Left colon (tissue), 2 donors: Measurements from ENCODE around the gene TNFSF13. TPM values are rescaled to one million over a fixed set of nuclear protein-coding genes. Genes with fewer than 3 reads are reported as not detected.

Source experiments
- ATAC-seq: fragments of 200-7000 bp; cut with Tn5 transposase; one replicate; pipeline ENCODE4 v1.9.1; 2020; ENCODE audit warnings: mild to moderate bottlenecking, moderate library complexity
- DNase-seq, 2 donors: peaks; one replicate each; pipeline ENCODE4 v3.0.0-alpha.2; 2020
- intact Hi-C, 2 donors: fragments of 100-400 bp; cut with DNase I in 1 of 2; cut with micrococcal nuclease in 1 of 2; formaldehyde crosslinking; loops; one replicate each; pipeline versions ENCODE4 v1.11.2 to v1.14.0; 2022; cut with DNase I, micrococcal nuclease
- long read RNA-seq: library from polyadenylated mRNA; unstranded; transcript quantifications from one replicate; pipeline ENCODE4 v2.0.0, GENCODE V29; 2021
- total RNA-seq, 2 donors: library from RNA; stranded (reverse); fragmentation: NEBNext Ultra II Directional; extraction: Animal tissue kit (Norgen Biotek cat#: 25700); gene quantifications; one replicate each; pipeline ENCODE4 v1.2.1, GENCODE V29; 2021
- donor health status: DM: no; HTN: no; CAD: no.
- donor health status: DM: yes; HTN: yes; CAD: no.

TNFSF13 gene
- total RNA-seq, result 100 to 1,000 TPM in 1 of 2 donors, 10 to 100 TPM in 1; 77.2 to 121 TPM
- long read RNA-seq, transcript TNFSF13-201 (6 exons, 1,971 nt), result major isoform, 55 of 103 reads
- long read RNA-seq, transcript TNFSF13-205 (7 exons, 1,593 nt), result minor isoform, 6 of 103 reads
- long read RNA-seq, partial matches to known transcripts, result 14 of 103 reads
- long read RNA-seq, other reads (novel, unspliced or antisense), result 23 of 103 reads

DNA sequence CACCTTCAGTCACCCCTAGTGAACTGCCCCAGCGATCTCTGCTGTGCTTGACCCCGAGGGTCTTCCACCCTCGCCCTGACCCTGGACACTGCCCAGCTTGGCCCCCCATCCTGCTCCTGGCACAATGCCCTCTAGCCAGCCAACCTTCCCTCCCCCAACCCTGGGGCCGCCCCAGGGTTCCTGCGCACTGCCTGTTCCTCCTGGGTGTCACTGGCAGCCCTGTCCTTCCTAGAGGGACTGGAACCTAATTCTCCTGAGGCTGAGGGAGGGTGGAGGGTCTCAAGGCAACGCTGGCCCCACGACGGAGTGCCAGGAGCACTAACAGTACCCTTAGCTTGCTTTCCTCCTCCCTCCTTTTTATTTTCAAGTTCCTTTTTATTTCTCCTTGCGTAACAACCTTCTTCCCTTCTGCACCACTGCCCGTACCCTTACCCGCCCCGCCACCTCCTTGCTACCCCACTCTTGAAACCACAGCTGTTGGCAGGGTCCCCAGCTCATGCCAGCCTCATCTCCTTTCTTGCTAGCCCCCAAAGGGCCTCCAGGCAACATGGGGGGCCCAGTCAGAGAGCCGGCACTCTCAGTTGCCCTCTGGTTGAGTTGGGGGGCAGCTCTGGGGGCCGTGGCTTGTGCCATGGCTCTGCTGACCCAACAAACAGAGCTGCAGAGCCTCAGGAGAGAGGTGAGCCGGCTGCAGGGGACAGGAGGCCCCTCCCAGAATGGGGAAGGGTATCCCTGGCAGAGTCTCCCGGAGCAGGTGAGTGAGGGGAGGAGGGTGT is at the start of gene TNFSF13:
Gene TNFSF13, plus strand, starts transcription at position 207 of the 776 bp plus-strand sequence. Its CDS starts 290 bp downstream, at position 497.
- DNase-seq (peak; percentile 74 to 76), ATAC-seq (peak; percentile 42)
- intact Hi-C loops, result no loop called here

DNA sequence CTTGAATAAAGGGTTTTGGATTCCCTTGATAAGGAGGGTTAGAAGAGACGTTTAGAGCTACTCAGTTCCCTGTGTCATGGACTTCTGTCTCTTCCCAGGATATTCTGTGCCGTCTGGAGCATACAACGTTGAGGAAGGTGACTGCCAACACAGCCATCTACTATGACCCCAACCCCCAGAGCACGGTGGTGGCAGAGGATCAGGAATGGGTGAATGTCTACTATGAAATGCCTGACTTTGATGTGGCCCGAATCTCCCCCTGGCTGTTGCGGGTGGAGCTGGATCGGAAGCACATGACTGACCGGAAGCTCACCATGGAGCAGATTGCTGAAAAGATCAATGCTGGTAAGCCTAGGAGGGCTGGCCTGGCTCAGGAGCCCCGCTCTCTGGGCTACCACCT is 49.7 kb upstream of the TNFSF13 start:
- no peak for DNase-seq
- ATAC-seq, result no peak
- intact Hi-C loops, result no loop called here

DNA sequence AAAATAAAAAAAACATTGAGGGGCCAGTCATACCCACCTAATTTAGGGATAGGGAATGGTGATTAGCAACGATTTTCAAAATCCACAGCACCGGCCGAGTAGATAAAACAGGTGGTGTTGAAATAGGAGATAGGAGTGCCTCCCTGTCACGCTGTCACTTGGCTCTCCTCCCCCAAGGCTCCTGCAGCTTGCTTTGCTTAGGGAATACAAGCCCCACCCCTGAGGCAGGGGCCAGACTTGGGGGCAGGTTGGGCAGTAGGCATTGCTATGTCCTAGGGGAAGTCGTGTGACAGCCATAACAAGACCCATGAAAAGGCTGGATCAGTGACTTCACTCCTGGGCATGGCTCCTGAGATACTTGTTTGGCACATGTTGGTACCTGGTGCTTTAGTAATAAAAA is 48.6 kb upstream of the TNFSF13 start:
- ATAC-seq (no peak), DNase-seq (no peak)
- intact Hi-C loops, result no loop called here

DNA sequence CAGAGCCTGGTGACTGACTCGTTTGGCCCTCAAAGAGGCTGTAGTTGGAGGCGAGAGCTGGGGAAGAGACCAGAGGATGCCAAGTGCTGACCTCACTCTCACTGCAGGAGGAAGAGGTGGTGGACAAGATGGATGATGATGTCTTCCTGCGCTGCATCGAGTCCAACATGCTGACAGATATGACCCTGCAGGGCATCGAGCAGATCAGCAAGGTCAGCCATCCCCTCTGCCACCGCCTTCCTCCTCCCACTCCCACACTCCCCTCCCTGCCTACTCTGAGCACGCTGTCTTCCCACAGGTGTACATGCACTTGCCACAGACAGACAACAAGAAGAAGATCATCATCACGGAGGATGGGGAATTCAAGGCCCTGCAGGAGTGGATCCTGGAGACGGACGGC is 47.4 kb upstream of the TNFSF13 start:
- DNase-seq (no peak), ATAC-seq (no peak)
- intact Hi-C loops, result no loop called here

DNA sequence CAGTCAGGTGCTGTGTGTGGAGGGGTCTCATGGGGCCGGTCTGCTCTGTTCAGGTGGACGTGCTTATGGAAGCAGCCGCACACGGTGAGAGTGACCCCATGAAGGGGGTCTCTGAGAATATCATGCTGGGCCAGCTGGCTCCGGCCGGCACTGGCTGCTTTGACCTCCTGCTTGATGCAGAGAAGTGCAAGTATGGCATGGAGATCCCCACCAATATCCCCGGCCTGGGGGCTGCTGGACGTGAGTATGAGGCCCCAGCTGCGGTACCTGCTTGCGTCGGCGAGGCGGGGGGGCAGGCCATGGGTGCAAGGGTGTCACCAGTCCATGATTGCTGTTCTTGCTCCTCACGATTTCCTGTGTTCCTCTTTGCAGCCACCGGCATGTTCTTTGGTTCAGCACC is 46.4 kb upstream of the TNFSF13 start:
- intact Hi-C loops, result no loop called here
- ATAC-seq (no peak), DNase-seq (no peak)

DNA sequence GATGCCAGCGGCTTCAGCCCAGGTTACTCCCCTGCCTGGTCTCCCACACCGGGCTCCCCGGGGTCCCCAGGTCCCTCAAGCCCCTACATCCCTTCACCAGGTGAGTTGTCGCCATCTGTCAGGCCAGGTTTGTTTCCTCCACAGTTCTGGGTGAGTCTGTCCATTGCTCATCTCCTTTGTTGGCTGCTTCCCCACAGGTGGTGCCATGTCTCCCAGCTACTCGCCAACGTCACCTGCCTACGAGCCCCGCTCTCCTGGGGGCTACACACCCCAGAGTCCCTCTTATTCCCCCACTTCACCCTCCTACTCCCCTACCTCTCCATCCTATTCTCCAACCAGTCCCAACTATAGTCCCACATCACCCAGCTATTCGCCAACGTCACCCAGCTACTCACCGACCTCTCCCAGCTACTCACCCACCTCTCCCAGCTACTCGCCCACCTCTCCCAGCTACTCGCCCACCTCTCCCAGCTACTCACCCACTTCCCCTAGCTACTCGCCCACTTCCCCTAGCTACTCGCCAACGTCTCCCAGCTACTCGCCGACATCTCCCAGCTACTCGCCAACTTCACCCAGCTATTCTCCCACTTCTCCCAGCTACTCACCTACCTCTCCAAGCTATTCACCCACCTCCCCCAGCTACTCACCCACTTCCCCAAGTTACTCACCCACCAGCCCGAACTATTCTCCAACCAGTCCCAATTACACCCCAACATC is 45.6 kb upstream of the TNFSF13 start:
- ATAC-seq (no peak), DNase-seq (no peak)
- intact Hi-C loops, result no loop called here

DNA sequence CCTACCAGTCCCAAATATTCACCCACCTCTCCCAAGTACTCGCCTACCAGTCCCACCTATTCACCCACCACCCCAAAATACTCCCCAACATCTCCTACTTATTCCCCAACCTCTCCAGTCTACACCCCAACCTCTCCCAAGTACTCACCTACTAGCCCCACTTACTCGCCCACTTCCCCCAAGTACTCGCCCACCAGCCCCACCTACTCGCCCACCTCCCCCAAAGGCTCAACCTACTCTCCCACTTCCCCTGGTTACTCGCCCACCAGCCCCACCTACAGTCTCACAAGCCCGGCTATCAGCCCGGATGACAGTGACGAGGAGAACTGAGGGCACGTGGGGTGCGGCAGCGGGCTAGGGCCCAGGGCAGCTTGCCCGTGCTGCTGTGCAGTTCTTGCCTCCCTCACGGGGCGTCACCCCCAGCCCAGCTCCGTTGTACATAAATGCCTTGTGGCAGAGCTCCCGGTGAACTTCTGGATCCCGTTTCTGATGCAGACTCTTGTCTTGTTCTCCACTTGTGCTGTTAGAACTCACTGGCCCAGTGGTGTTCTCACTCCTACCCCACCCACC is 44.6 kb upstream of the TNFSF13 start:
- intact Hi-C loops, result loop anchor here in 1 of 2 donors (2.0 kb wide), 1 partner anchor 47 kb away; the partner anchor contains the start of gene SENP3
- ATAC-seq (no peak), DNase-seq (no peak)

GRCh38 chr17:7515911-7516610 is 42.5 kb upstream of the TNFSF13 start:
- ATAC-seq (peak; percentile 93), DNase-seq (peak; percentile 67 to 71)
- intact Hi-C loops, result loop anchor here in 1 of 2 donors (2.0 kb wide), 1 partner anchor 45 kb away; the partner anchor contains the start of gene SENP3

- intact Hi-C loops, result no loop called here
- DNase-seq, result no peak
- peak; percentile 42 for ATAC-seq
Measured at GRCh38 chr17:7523033-7523432, 35.5 kb upstream of the TNFSF13 start.

DNA sequence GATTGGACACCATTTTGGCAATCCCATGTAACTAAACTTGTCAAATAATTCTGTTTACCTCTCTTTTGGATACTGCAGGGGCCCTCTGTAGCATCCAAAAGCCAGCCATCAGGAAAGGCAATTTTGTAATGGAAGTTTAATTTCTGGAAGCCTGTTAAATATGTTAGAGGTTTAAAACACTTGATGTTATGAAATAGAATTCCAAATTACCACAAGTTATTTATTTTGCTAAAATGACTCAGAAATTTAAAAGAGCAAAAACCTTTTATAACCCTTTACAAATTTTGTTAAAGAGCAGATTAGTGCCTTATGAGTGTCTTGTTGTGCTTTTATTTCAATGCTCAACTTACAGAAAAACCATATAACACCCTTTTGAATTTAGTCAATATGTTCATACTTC is 29.7 kb upstream of the TNFSF13 start:
- DNase-seq (no peak), ATAC-seq (no peak)
- intact Hi-C loops, result no loop called here

DNA sequence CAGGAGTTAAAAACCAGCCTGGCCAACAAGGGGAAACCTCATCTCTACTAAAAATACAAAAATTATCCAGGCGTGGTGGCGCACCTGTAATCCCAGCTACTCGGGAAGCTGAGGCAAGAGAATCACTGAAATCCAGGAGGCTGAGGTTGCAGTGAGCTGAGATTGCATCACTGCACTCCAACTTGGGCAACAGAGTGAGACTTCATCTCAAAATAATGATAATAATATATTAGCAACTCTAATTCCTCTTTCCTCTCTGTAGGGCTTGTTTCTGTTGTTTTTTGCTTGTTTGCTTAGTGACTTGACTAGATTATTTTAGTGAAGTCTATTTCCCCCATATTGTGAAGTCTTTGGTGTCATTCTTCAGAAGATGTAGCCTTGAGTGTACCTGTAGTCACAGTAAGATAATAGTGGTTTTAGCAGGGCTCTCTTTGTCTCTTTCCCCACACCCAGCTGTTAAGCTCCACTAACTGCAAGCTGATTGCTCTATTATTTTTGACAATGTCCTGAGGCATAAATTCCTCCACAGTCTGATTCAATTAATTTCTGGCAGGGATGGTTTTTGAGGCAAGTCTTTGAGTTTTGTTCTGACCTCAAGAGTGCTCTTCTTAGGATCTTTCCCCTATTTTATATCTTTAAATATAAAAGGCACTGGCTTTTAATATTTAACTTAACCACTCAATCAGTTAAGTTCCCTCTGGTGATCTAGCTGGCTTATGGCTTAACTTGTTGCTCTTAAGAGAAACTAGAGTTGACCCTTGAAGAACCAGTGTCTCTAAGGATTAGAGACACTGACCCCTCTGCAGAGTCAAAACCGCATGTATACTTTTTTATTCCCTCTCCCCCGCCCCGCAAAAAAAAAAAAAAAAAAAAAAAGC is 28.3 kb upstream of the TNFSF13 start:
- DNase-seq (no peak), ATAC-seq (no peak)
- intact Hi-C loops, result no loop called here

DNA sequence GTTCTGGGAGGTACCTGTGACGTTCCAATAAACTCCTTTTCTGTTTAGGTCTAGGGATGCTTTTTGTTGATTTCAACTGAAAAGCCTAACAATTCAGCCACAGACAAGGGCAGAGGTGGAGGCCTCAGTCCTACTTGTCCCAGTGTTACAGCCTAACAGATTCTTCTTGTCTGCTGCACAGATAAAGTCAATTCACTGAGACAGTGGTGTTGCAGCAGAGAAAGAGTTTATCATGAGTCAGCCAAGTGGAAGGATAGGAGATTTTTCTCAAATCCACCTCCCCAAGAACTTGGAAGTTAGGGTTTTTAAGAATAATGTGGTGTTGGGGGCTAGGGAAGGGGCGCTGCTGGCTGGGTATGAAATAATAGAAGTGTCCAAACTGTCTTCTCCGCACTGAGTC is 20.5 kb upstream of the TNFSF13 start:
- ATAC-seq (no peak), DNase-seq (no peak)
- intact Hi-C loops, result no loop called here

- ATAC-seq, result no peak
- DNase-seq, result no peak
- intact Hi-C loops, result no loop called here
Measured at GRCh38 chr17:7538891-7539545, 19.5 kb upstream of the TNFSF13 start.

DNA sequence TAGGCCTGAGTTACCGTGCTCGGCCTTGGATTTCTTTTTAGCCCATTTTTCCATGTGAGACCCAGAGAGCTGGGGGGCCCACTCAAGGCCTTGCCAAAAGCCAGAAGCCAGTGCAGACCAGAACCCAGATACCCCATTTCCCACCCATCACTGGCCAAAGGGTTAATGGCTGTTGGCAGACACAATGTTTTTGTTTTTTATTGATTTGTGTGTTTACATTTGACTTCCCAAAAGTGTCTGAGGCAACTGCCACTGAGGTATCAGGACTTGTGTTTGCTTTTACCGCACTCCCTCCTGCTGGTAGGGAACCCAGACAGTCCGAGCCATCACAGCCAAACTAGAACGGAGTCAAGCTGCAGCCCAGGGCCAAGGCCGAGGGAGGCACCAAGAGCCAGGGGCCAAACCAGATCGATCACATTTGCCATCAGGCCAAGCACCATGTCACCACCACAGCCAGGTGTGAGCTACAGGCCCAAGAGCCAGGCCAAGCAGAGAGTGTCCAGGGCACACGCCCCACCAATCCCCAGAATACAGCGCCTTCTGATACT is 17.4 kb upstream of the TNFSF13 start:
- no peak for ATAC-seq
- no peak for DNase-seq
- intact Hi-C loops, result no loop called here

DNA sequence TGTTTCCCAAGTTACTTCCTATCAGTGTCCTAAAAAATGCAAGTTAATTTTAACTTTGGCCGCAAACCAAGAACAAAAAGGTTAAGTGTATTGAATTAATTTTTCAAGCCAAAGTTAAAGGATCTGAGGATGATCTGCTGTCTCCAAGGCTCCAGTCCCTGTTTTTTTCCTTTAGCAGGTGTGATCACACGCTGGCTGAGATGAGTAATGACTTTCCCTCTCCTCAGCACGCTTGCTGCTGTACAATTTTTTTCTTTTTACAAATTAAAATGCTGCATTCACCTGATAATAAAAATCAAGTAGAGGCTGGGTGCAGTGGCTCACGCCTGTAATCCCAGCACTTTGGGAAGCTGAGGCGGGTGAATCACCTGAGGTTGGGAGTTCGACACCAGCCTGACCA is 13.6 kb upstream of the TNFSF13 start:
- DNase-seq, result no peak
- intact Hi-C loops, result no loop called here
- ATAC-seq, result no peak

DNA sequence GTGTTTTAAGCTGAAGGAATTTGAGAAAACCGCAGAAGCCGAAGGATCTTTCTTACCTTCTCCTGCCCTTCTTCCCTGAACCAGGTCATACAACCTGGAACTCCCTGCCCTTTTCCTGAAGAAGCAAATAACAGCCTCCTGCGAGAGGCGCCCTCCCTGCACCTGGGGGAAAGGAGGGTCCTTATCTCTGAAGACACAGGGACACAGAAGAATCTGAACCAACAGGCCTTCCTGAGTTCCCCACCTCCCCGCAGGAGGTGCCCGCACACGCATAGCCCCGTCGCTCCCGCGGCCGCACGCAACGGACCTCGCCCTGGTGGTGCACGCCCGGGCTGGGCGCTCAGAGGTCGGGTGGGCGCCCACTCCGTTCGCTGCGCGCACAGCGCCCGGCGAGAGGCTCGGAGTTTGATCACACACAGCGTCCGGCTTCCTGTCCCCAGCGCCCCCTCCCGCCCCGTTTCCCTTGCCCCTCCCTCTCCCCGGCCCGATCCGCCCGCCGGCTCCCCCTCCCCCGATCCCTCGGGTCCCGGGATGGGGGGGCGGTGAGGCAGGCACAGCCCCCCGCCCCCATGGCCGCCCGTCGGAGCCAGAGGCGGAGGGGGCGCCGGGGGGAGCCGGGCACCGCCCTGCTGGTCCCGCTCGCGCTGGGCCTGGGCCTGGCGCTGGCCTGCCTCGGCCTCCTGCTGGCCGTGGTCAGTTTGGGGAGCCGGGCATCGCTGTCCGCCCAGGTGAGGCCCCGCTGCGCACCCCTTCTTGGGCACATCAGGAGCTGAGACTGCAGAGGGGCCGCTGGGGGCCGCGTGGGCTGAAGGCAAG is 9.8 kb upstream of the TNFSF13 start, which contains the start of gene TNFSF12:
Gene TNFSF12, plus strand, starts transcription at position 474 of the 816 bp plus-strand sequence. Its CDS starts 96 bp downstream, at position 570.
- ATAC-seq (peak; percentile 73), DNase-seq (peak; percentile 62 to 81)
- intact Hi-C loops, result no loop called here
